A204.1 (cell line): ENCODE measurements around the gene RIPPLY3.

Experiments used
- FAIRE-seq: peaks from 2 replicates; lab custom pipeline; 2012; peaks lifted over from hg19 to GRCh38; lab: Jason Lieb, UNC

RIPPLY3 gene

DNA sequence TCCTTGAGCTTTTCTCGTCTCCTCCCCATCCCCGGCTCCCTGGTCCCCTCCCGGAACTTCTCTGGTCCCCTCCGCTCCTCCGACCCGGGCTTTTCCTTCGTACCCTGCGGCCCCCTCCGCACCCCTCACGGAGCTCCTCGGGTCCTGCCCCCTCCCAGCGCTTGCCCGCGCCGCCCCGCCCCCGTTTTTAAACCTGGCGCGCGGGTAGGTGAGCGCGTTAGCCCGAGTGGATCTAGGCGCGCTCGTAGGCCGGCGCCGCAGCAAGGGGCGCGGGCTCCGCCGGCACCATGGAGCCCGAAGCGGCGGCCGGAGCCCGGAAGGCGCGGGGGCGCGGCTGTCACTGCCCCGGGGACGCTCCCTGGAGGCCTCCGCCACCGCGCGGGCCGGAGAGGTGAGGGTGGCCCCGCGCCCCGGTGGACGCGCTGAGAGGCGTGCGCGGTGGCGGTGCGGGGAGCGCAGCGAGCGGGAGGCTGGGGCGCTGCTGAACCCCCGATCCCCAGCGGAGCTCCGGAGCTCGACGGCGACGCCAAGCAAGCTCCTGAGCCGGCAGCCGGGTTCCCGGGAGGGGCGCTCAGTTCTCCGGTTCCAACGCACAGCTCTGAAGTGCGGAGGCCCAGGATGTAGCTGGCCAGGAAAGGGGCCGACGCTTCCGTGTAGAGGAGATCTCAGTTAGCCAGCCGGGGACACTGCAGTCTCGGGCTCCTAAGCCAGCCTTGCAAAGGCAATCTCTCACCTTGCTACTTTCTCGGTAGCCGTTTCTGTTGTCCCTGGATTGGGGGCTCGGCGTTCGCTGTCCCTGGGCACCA, at the start of gene RIPPLY3:
TSS of gene RIPPLY3 (plus strand) at position 217 of the 806 bp plus-strand sequence. CDS start at position 288, 71 bp downstream.
- FAIRE-seq, result no peak

DNA sequence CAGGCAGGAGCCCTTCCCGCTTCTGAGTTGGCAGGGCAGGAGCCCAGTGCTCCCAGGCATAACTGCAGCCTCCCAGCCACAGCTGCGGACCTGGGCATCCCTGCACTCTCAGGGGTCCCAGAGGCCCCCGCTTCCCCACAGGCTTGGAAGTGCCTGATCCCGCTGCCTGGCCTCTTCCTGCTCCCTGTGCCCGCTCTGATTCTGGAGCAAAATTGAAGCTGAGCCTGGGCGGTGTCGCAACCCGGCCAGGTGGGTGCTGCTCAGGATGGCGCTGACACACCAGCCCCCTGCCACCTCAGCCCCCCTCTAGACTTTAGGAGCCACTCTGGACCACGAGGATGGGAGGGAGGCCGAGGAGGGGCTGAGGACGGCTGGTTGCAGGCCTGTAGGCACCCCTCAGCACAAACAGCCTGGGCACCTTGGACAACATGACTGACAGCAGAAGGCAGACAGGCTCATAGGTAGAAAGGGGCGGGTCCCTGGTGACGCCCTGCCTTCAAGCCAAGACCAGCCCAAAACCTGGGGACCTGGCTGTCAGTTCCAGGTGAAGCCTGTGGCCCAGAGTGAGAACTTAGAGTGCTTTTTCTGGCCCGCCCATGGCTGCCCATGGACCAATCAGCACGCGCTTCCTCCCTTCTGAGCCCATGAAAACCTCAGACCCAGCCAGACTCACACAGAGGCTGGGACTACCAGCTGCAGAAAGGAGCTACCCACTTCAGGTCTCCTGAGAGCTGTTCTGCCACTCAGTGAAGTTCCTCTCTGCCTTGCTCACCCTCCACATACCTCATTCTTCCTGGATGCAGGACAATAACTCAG, 47.3 kb upstream of the RIPPLY3 start:
- FAIRE-seq, result no peak

GRCh38 chr21:36960676-36961284, 45.7 kb upstream of the RIPPLY3 start:
- FAIRE-seq, result no peak

- no peak for FAIRE-seq
These were observed 44.3 kb upstream of the RIPPLY3 start for GRCh38 chr21:36962098-36962780.

- FAIRE-seq, result no peak
These were observed 42.1 kb upstream of the RIPPLY3 start for GRCh38 chr21:36964398-36964797.

DNA sequence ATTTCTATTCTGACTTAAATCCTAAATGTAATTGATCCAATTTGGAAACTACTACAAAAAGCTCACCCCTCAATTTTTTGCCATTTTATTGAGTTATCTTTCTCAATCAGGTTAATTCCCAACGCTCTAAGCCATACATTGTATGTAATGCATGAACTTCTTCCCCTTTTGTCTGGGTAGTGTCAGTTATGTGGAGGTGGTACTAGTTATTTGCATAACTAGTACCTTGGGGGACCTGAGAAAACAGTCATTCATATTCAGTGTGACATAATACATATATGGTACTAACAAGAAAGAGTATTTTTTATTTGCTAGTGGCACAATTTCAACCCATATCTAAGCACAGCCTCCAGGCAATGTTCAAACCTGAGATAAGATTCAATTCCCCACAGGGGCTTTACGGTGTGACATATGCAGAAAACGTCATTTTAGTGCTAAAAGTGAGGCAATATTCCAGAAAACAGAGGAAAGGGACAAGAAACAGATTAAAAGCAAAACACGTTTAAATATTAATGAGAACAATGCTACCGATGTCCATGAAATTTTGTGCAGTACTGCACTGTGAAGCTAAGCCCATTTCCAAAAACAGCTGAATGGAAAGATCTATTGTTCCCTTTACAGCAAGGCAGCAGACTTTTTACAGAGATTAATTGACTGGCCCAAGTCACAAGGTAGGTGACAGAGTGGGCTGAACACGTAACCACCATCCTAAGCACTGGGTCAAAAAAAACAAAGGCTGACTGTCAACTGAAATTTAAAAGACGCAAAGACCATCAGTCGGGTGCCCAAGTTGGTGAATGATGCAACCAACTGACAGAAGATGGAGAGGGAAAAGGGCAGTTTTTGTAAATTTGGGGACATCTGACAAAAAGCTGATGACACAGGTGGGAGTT, 41.4 kb upstream of the RIPPLY3 start:
- FAIRE-seq, result no peak

- no peak for FAIRE-seq
These were observed 40.8 kb upstream of the RIPPLY3 start for GRCh38 chr21:36965720-36966065.

- no peak for FAIRE-seq
These were observed 40.3 kb upstream of the RIPPLY3 start, which contains the start of gene HLCS for GRCh38 chr21:36966066-36966820. TSS of gene HLCS (minus strand) at chr21:36966669. CDS start at chr21:36966638, 31 bp downstream.

DNA sequence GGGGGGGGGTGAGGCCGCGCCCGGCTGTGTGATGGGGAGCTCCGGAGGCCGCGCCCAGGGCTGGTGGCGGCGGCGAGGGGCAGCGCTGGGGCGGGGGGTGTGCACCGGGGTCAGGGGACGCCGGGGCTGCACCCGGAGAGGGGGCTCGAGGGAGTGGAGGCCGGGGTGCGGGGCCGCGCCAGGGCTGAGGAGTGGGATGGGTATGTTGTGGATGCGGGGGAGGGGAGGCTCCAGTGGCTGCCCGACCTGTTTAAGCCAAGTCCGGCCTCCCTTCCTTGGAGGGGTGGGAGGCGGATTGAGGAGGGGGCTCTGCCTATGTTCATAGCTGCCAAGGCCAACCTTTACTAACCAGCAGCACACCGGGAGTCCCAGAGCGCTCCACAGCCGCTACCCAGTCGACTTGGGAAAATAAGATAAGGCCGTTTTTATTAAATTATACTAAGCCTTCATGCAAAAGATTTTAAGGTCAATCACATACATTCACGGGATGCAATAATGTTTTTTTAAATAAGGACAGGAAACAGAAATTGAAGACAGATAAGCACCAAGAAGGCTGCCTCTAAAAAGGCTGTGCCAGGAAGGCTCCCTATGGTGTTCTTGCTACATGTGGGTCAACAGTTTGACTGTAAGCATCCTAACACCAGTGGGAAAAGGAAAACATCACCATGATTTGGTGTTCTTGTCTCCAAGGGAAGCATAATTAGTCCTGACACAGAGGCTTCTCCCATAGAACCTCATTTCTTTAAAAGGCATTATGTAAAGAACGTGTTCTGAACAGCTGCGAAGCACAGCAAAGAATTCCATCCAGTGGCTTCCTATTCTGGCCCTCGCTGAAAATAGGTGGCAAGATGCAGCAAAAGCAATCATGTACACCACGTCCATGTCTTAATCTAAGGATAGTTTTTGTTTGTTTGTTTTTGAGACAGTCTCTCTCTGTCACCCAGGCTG, 39.4 kb upstream of the RIPPLY3 start:
- no peak for FAIRE-seq

DNA sequence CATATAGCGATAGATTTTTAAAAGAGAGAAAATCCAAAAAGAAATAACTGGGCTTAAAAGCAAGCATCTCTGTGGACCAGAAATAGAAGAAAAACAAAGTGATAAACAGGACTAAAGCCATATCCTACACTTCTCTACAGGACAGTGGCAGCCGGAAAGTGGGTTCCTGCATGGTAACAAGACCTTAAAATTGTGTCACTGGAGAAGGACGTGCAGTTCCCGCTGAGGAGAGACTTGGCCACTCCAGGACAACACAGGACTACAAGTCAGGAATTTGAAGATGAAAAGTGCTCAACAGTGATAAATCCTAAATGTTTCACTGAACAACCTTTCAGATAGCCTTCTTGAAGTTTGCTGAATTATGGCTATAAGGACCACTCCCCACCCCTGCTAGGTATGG, 38.1 kb upstream of the RIPPLY3 start:
- FAIRE-seq, result no peak

GRCh38 chr21:36968976-36969375, 37.5 kb upstream of the RIPPLY3 start:
- FAIRE-seq, result no peak

- no peak for FAIRE-seq
These were observed 32.3 kb upstream of the RIPPLY3 start for GRCh38 chr21:36973986-36974850.

GRCh38 chr21:36974851-36975192, 31.7 kb upstream of the RIPPLY3 start:
- no peak for FAIRE-seq

- FAIRE-seq, result no peak
These were observed 30.2 kb upstream of the RIPPLY3 start for GRCh38 chr21:36976228-36976861.

DNA sequence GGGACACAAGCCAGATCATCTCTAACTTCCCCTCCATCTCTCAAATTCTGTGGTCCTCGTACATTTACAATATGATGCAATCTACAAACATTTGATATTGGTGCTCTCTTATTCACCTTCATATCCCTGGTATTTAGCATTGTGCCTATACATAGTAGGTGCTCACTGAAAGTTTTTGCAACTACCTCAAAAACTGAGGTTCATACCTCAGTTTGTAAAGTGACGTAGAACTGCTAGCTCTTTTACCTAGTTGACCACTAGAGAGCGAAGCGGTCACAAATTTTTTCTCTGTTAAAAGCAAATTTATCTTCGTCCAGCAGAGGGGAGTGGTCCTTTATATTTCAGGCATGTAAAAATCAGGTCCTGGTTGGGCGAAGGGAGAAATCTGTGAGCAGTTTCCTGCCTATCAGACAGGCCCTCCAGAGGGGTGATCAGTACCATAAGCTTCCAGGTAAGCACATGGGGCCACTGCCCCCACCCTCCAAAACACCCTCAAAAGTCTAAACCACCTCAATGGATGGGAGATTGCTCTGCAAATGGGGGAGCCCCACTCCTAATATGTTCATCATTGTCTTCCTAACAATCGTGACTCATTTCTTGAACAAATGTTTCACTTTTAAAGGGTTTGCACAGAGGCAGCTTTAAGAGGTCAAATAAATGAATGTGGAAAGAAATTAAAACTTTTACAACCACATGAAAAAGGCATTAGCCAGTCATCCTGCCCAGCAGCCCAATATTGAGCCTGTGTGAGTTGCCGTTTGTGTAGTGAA, 29.4 kb upstream of the RIPPLY3 start:
- peak; percentile 97 for FAIRE-seq

DNA sequence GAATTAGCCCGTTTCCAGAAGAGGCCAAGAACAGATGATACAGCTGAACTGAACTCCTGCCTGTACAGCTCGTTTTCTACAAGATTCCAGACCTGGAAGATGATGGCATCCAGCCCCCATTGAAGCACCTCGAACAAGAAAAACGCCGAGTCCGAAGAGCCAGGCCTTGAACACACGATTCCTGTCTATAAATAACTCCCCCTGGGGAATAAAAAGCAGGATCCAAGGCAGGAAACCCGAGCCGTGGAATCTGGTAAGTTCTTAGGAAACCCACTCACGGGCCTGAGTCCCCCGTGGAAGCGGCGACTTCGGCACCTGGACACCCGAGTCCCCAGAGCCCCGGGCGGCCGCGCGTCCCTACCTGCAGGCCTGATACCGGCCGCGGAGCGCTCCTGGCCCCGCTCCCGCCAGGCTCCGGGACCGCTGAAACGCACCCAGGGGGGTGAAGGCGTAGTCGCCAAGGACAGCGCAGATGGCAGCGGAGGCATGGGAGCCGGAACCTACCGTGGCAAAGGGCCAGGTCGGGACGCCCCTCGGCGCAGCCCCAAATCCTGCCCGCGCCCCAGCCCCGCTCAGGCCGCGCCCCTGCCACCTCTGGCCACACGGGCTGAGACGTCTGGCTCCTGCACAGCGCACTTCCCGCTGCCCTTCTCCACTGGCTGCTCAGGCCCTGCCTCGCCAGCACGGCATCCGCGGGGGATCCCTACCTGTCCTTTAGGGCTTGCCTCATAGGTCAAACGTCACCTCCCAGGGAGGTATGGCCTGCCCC, 26.0 kb upstream of the RIPPLY3 start:
- no peak for FAIRE-seq

GRCh38 chr21:36981049-36981391, 25.5 kb upstream of the RIPPLY3 start:
- no peak for FAIRE-seq
